MCF 10A (cell line): ENCODE measurements around the gene S100PBP. TPM values are rescaled to one million over a fixed set of nuclear protein-coding genes. Genes with fewer than 3 reads are reported as not detected.

Experiments
- BruUV-seq: library from RNA; stranded (reverse); fragments of 400-500 nt; replicated peaks from 2 replicates; lab custom pipeline; 2021; lab: Mats Ljungman, UMichigan
- CTCF ChIA-PET: fragments of 300-600 bp; sonication (Branson Sonifier 250); formaldehyde crosslinking; extraction: SDS; loops from one replicate; lab custom pipeline; 2021; ENCODE audit warnings: antibody characterized with exemption, inconsistent platforms; lab: Yijun Ruan, JAX
- POLR2A ChIA-PET: fragments of 300-600, 350-650 bp; sonication (Branson Sonifier 250); formaldehyde crosslinking; extraction: SDS; loops from one replicate; lab custom pipeline; 2020; ENCODE audit warnings: antibody characterized with exemption, inconsistent platforms; lab: Yijun Ruan, JAX
- DNase-seq: peaks from one replicate; pipeline ENCODE4 v3.0.0-alpha.2; 2018; ENCODE audit not compliant: unreplicated experiment
- H3K27ac Mint-ChIP-seq: one replicate; pipeline ENCODE4 v1.8.0; 2022; ENCODE audit warnings: mild to moderate bottlenecking, low read depth, mixed read lengths; ENCODE audit not compliant: unreplicated experiment
- H3K27me3 Mint-ChIP-seq: one replicate; pipeline ENCODE4 v1.8.0; 2022; ENCODE audit warnings: mixed read lengths; ENCODE audit not compliant: insufficient read depth, unreplicated experiment
- H3K36me3 Mint-ChIP-seq: one replicate; pipeline ENCODE4 v1.8.0; 2022; ENCODE audit warnings: mild to moderate bottlenecking, moderate library complexity, mixed read lengths; ENCODE audit not compliant: insufficient read depth, unreplicated experiment
- H3K4me1 Mint-ChIP-seq: one replicate; pipeline ENCODE4 v1.8.0; 2022; ENCODE audit warnings: mixed read lengths; ENCODE audit not compliant: insufficient read depth, unreplicated experiment
- H3K4me3 Mint-ChIP-seq: one replicate; pipeline ENCODE4 v1.8.0; 2022; ENCODE audit warnings: mild to moderate bottlenecking, moderate library complexity, mixed read lengths; ENCODE audit not compliant: unreplicated experiment
- H3K9me3 Mint-ChIP-seq: one replicate; pipeline ENCODE4 v1.8.0; 2022; ENCODE audit warnings: mixed read lengths; ENCODE audit not compliant: unreplicated experiment
- CTCF ChIP-seq: fragments of 200-600 bp; IDR thresholded peaks from one replicate; pipeline ENCODE4 v1.8.0; 2022; ENCODE audit warnings: antibody characterized with exemption, mild to moderate bottlenecking; ENCODE audit not compliant: unreplicated experiment
- intact Hi-C: fragments of 100-400 bp; cut with micrococcal nuclease; formaldehyde crosslinking; loops from 2 replicates; pipeline ENCODE4 v1.14.1; 2022
- total RNA-seq: library from RNA; stranded (reverse); gene quantifications from 2 replicates; pipeline ENCODE4 v1.2.3, GENCODE V29; 2022

S100PBP gene
- total RNA-seq, 1 experiment from 2014 or later = 24.4 TPM

GRCh38 chr1:32828341-32828740, 10.9 kb downstream of the S100PBP start:
- ChIA-PET CTCF (interaction anchor here (0.7 to 1.5 kb wide), 4 partner anchors 39 to 437 kb away, joined by 3 to 4 read pairs (median 4); no protein-coding TSS in a partner anchor), POLR2A (no interaction called here)
- peaks cover 6% of the 10 kb centered on the region for H3K4me1 Mint-ChIP-seq
- no TSS peak for BruUV-seq
- H3K27ac Mint-ChIP-seq = no peak overlapping the region
- H3K27me3 Mint-ChIP-seq = no peaks in the 10 kb centered on the region
- peak; percentile 25 for TF ChIP-seq CTCF
- no peaks in the 10 kb centered on the region for H3K9me3 Mint-ChIP-seq
- no peak overlapping the region for H3K4me3 Mint-ChIP-seq
- intact Hi-C loops = no loop called here
- peaks cover 77% of the 10 kb centered on the region for H3K36me3 Mint-ChIP-seq
- DNase-seq = no peak

- H3K27me3 Mint-ChIP-seq = no peaks in the 10 kb centered on the region
- H3K27ac Mint-ChIP-seq = no peak overlapping the region
- DNase-seq = no peak
- no peak overlapping the region for H3K4me3 Mint-ChIP-seq
- intact Hi-C loops = no loop called here
- H3K36me3 Mint-ChIP-seq = peaks cover 88% of the 10 kb centered on the region
- no peak for TF ChIP-seq CTCF
- no TSS peak for BruUV-seq
- POLR2A ChIA-PET = interaction anchor here (0.7 to 1.7 kb wide), 3 partner anchors 10 to 1385 kb away, joined by 3 to 7 read pairs (median 4); no protein-coding TSS in a partner anchor
- CTCF ChIA-PET = interaction anchor here (0.6 to 0.9 kb wide), 3 partner anchors 27 to 263 kb away, joined by 3 to 4 read pairs (median 4); no protein-coding TSS in a partner anchor
- no peaks in the 10 kb centered on the region for H3K9me3 Mint-ChIP-seq
- peaks cover 6% of the 10 kb centered on the region for H3K4me1 Mint-ChIP-seq
These were observed 12.8 kb downstream of the S100PBP start for GRCh38 chr1:32830092-32830852.

- Mint-ChIP-seq H3K36me3 (peaks cover 88% of the 10 kb centered on the region), H3K4me1 (peaks cover 6% of the 10 kb centered on the region), H3K27me3 (no peaks in the 10 kb centered on the region), H3K27ac (no peak overlapping the region), H3K4me3 (no peak overlapping the region), H3K9me3 (no peaks in the 10 kb centered on the region)
- CTCF ChIA-PET = interaction anchor here (0.6 to 1.5 kb wide), 3 partner anchors 27 to 263 kb away, joined by 3 to 4 read pairs (median 3); no protein-coding TSS in a partner anchor
- DNase-seq = no peak
- POLR2A ChIA-PET = interaction anchor here (0.8 kb wide), 1 partner anchor 15 kb away, joined by 4 read pairs; the partner anchor contains the start of gene YARS1
- TF ChIP-seq CTCF = no peak
- intact Hi-C loops = no loop called here
- no TSS peak for BruUV-seq
These were observed 14.4 kb downstream of the S100PBP start for GRCh38 chr1:32831878-32832277.

- no peaks in the 10 kb centered on the region for H3K9me3 Mint-ChIP-seq
- no peak overlapping the region for H3K4me3 Mint-ChIP-seq
- H3K27me3 Mint-ChIP-seq = no peaks in the 10 kb centered on the region
- intact Hi-C loops = no loop called here
- BruUV-seq = no TSS peak
- POLR2A ChIA-PET = interaction anchor here (0.5 kb wide), 1 partner anchor 57 kb away, joined by 3 read pairs; no protein-coding TSS in a partner anchor
- H3K27ac Mint-ChIP-seq = no peak overlapping the region
- no peaks in the 10 kb centered on the region for H3K4me1 Mint-ChIP-seq
- DNase-seq = no peak
- CTCF ChIA-PET = interaction anchor here (0.6 to 3.6 kb wide), 3 partner anchors 24 to 370 kb away, joined by 3 to 15 read pairs (median 5); no protein-coding TSS in a partner anchor
- H3K36me3 Mint-ChIP-seq = peaks cover 38% of the 10 kb centered on the region
- TF ChIP-seq CTCF = no peak
These were observed 31.1 kb downstream of the S100PBP start for GRCh38 chr1:32848354-32849063.
